ENCODE results near the gene FIGNL2.

FIGNL2 gene

GRCh38 chr12:51852404-51853137 is 4.1 kb upstream of the FIGNL2 start:
- DNase-seq = no peak

DNA sequence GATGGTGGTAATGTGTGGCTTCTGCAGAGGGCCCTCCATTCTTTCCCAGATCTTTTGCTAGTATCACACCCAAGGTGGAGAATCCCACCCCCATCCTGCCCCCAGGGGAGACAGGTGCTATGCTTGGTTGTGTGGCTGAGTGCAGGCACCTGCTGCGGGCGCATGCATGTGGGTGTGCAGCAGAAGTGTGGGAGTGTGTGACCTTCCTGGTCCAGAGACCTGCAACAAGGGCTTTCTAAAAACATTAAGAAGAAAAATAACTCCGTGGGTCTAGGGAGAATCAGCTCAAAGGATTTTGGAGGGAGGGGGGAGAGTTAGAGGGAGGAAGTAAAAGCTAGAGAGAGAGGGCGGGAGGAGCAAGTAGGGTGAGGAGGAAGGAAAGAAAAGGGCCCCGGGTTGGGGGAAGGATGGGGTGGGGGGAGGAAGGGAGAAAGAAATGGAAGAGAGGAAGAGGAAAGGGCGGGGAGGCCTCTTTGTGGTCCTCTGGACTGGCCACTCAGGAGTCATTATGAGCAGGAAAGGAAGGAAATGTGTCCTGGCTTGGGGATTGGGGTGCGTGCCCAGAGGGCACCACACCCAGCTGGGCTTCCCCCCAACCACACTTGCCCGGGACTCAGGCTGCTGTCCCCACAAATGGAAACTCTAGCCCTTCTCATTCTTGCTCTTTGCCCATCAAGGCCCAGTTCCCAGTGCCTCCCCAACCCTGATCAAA is 3.1 kb upstream of the FIGNL2 start:
- no peak for DNase-seq

DNA sequence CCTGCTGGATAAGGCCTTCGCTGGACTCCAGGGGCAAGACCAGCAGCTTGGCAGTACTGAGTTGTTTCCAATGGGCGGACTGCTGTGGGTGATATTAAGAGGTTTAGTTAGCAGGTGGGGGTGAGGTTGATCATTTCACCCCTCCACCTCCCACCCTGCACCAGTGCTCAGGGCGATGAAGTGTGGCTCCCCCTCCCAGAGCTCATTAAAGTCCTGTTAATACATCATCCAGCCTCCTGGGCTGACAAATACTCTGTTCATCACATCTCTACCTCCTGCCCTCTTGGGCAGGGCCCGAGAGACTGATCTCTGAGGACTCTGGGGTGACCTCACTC is 2.4 kb upstream of the FIGNL2 start:
- DNase-seq = no peak

- DNase-seq = no peak
Observed at GRCh38 chr12:51850081-51850964, 1.8 kb upstream of the FIGNL2 start.

DNA sequence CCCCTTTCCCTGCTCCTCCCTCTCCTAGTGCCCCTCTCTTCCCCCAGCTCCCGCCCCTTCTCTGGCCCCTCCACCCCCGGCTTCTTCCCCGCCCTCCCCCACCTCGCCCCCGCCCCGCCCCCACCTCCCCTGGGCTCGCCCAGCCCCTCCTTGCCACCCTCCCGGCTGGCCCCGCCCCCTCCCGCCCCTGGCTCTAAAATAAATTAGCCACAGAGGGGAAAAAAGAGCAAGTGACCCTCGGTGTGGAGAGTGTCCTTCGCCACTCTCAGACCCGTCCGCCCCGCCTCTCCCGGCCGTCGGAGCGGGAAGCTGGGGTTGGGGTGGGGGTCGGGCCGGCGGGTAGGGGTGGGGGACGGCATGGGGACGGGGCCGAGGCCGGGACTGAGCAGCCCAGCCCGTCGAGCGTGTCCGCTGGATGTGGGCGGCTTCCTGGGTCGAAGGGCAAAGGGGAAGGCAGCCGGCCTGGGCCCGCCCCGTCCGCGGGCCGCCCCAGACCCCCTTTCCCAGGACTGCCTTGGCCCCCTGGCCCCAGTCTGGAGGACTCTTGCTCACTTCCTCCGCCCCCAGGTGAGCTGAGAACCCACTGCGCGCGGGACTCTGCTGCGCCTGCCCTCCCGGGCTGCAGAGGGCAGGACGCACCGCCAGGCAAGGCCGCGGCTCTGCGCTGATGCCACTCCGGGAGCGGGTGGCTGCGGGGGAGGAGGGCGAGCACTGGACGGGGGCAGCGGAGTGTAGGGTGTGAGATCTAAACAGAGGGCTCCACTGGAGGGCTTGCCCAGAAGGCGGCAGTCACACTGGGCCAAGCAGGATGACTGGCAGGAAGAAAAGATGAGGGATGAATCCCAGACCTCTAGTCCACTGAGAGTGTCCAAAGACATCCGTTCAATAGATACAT is 570 bp upstream of the FIGNL2 start:
- no peak for DNase-seq

- no peak for DNase-seq
Observed at GRCh38 chr12:51847643-51848325, 734 bp downstream of the FIGNL2 start.

- DNase-seq = no peak
Observed at GRCh38 chr12:51846911-51847642, 1.4 kb downstream of the FIGNL2 start.

GRCh38 chr12:51846271-51846691 is 2.2 kb downstream of the FIGNL2 start:
- DNase-seq = no peak

DNA sequence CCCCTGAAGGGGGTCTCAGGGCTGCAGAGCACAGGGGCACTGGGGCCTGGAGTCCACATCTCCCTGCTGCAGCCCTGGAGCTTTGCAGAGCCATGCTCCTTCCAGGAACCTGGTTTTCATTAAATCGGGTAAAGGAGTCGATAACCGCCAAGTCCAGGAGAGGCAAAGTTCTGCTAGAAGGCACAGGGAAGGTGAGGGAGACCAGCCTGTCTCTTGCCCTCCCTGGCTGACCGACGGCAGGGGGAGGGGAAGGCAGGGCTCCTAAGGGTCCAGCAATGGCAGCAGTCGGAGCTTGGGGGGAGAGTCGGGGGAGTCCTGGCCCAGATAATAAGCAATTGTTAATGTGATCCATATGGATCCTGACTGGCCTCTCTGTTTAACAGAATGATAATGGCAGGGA is 3.0 kb downstream of the FIGNL2 start:
- no peak for DNase-seq

GRCh38 chr12:51844854-51845253 is 3.7 kb downstream of the FIGNL2 start:
- DNase-seq = no peak

DNA sequence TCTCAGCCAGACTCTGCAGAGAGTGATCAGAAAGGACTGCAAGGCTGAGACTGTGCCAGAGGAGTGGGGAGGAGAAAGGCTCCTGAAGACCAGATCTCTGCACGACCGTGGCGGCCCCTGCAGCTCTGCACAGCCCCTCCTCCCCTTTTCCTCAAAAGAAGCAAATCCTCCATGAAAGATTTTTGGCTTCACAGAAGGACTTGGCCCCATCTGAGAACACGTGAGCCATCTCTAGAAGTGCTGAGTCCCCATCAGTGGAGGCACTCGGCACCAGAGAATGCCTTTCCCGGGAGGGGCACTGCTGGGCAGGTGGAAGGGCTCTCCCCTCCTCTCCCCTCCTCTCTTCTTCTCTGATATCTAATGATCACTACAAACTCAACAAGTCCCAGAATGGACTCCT is 6.8 kb downstream of the FIGNL2 start:
- DNase-seq = no peak

DNA sequence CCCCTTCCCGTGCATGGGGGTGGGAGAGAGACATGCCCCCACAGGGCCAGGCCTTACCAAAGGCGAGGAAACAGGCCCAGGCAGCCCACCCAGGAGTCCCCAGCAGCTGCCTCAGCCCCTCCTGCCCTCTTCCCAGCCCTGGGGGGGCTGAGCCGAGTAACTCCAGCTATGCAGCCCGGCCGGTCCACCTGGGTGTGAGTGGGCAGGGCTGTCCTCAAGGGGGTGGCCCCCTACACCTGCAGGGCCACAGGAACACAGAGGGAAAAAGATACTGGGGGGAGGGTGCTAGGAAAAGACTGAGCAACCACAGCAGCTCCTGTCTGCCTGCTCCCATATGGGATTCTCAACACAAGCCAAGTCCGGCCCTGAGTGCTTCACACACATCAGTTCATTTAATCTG is 7.6 kb downstream of the FIGNL2 start:
- no peak for DNase-seq

GRCh38 chr12:51839310-51839947 is 9.1 kb downstream of the FIGNL2 start:
- no peak for DNase-seq

DNA sequence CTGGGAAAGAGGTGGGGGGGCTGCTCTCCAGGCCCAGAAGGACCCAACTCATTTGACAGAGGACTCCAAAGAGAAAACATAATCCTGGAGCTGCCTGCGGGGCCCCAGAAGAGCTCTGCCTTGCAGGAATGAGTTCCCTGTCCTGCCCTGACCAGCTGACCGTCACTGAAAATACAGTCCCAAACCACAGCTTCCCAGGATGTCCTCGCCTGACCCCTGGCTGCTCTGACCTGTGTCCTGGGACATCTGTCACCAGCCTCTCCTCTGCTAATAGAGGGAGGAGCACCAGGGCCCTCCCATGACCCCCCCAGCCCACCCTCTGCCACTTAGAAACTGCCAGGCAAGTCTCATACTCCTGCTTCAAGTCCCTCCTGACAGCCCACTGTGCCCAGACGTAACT is 9.8 kb downstream of the FIGNL2 start:
- DNase-seq = no peak

GRCh38 chr12:51838036-51838435 is 10.5 kb downstream of the FIGNL2 start:
- no peak for DNase-seq

GRCh38 chr12:51837286-51837685 is 11.2 kb downstream of the FIGNL2 start:
- DNase-seq = no peak

GRCh38 chr12:51836827-51837173 is 11.7 kb downstream of the FIGNL2 start:
- no peak for DNase-seq

- DNase-seq = no peak
Observed at GRCh38 chr12:51836041-51836826, 12.3 kb downstream of the FIGNL2 start.

DNA sequence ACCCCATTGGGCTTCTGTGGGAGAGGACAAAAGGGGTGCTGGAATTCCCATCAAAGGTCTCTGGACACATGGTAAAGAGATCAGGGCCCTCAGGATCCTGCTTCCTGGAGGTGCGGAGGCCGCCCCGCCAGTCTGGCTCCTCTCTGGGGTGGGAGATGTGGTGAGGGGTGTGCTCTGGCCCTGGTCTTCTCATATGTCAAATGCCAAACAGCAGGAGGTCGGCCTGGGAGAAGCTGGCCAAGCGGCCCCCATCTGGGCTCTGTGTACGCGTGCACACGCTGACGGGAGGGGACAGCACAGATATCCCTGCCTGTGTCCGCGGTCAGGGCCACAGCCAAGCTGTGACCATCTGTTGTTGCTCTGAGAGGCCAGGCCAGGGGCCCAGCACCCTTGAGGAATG is 14.1 kb downstream of the FIGNL2 start:
- DNase-seq = no peak

Data from SIG-M5 (cell line).